ENCODE results near the gene TGFBR3L.

- TF ChIP-seq CTCF (IDR thresholded peaks at IDR 0.05) = no peak
- TF ChIP-seq POLR2A (IDR thresholded peaks at IDR 0.05) = no peak
- TF ChIP-seq EP300 (IDR thresholded peaks at IDR 0.05) = no peak
Measured at GRCh38 chr19:7894612-7895309, 19.9 kb upstream of the TGFBR3L start.

All from ovary (tissue), 3 donors.